K562 (cell line): ENCODE data around the gene RND1. TPM values are rescaled to one million over a fixed set of nuclear protein-coding genes. Genes with fewer than 3 reads are reported as not detected.

Experiments used
- CEBPG ChIP-seq, 3 experiments: fragments of 200-800 bp in 1 of 3; sonication (Bioruptor generic) in 1 of 3; sonication (generic) in 1 of 3; formaldehyde crosslinking in 1 of 3; IDR thresholded peaks in 2 of 3; conservative IDR thresholded peaks in 1 of 3; 2 replicates each; pipeline versions ENCODE4 v1.6.1 to v1.8.0; 2016 to 2022; ENCODE audit warnings: missing compliant biosample characterization in 2 of 3, missing genetic modification characterization in 2 of 3, mild to moderate bottlenecking in 1 of 3, missing genetic modification reagents in 1 of 3
- ETV1 ChIP-seq: fragments of 450-650 bp; conservative IDR thresholded peaks from 2 replicates; pipeline ENCODE4 v1.6.1; 2016; ENCODE audit warnings: missing genetic modification characterization, control low read depth, low read depth, missing compliant biosample characterization
- ILK ChIP-seq: fragments of 450-650 bp; IDR thresholded peaks from 2 replicates; pipeline ENCODE4 v1.6.1; 2016; ENCODE audit warnings: missing genetic modification characterization, low read depth, mild to moderate bottlenecking, missing compliant biosample characterization, moderate library complexity, borderline replicate concordance
- polyA plus RNA-seq, 8 experiments: library from polyadenylated mRNA; depleted of rRNA in 4 of 8; stranded (reverse) in 5 of 8; unstranded in 3 of 8; fragments of >200 nt; fragmentation: Nextera tagmentation in 2 of 8; fragmentation: Illumina TruSeq in 1 of 8; extraction: Ambion mirVana in 2 of 8; extraction: Trizol in 1 of 8; gene quantifications; 2 replicates each; pipeline versions ENCODE4 v1.2.1 to v1.2.3, GENCODE V29; 2011 to 2014; ENCODE audit warnings: inconsistent platforms in 1 of 8, missing spikeins in 1 of 8
- total RNA-seq, 7 experiments: library from RNA; depleted of rRNA in 6 of 7; stranded (reverse); fragments of >200 nt in 6 of 7; fragmentation: Illumina TruSeq in 2 of 7; extraction: Trizol in 2 of 7; gene quantifications; 2 replicates each; pipeline versions ENCODE4 v1.2.1 to v1.2.3, GENCODE V29; 2011 to 2021; ENCODE audit warnings: low replicate concordance in 1 of 7
- TF ChIP-seq, protein P1 (sequence below), 2 experiments: fragments of 450-650 bp; IDR thresholded peaks; 2 replicates each; pipeline ENCODE4 v1.6.1; 2016; ENCODE audit warnings: mild to moderate bottlenecking in 2 of 2, borderline replicate concordance in 1 of 2, low read depth in 1 of 2, moderate library complexity in 1 of 2

The RND1 gene
- total and polyA plus RNA-seq, 9 of the 15 experiments (the other 6 are each of a cell fraction or from before 2014, with no cell fraction given): 0.18 to 0.78 (median 0.58) TPM; not detected in 2

- TF ChIP-seq, protein P1, sequence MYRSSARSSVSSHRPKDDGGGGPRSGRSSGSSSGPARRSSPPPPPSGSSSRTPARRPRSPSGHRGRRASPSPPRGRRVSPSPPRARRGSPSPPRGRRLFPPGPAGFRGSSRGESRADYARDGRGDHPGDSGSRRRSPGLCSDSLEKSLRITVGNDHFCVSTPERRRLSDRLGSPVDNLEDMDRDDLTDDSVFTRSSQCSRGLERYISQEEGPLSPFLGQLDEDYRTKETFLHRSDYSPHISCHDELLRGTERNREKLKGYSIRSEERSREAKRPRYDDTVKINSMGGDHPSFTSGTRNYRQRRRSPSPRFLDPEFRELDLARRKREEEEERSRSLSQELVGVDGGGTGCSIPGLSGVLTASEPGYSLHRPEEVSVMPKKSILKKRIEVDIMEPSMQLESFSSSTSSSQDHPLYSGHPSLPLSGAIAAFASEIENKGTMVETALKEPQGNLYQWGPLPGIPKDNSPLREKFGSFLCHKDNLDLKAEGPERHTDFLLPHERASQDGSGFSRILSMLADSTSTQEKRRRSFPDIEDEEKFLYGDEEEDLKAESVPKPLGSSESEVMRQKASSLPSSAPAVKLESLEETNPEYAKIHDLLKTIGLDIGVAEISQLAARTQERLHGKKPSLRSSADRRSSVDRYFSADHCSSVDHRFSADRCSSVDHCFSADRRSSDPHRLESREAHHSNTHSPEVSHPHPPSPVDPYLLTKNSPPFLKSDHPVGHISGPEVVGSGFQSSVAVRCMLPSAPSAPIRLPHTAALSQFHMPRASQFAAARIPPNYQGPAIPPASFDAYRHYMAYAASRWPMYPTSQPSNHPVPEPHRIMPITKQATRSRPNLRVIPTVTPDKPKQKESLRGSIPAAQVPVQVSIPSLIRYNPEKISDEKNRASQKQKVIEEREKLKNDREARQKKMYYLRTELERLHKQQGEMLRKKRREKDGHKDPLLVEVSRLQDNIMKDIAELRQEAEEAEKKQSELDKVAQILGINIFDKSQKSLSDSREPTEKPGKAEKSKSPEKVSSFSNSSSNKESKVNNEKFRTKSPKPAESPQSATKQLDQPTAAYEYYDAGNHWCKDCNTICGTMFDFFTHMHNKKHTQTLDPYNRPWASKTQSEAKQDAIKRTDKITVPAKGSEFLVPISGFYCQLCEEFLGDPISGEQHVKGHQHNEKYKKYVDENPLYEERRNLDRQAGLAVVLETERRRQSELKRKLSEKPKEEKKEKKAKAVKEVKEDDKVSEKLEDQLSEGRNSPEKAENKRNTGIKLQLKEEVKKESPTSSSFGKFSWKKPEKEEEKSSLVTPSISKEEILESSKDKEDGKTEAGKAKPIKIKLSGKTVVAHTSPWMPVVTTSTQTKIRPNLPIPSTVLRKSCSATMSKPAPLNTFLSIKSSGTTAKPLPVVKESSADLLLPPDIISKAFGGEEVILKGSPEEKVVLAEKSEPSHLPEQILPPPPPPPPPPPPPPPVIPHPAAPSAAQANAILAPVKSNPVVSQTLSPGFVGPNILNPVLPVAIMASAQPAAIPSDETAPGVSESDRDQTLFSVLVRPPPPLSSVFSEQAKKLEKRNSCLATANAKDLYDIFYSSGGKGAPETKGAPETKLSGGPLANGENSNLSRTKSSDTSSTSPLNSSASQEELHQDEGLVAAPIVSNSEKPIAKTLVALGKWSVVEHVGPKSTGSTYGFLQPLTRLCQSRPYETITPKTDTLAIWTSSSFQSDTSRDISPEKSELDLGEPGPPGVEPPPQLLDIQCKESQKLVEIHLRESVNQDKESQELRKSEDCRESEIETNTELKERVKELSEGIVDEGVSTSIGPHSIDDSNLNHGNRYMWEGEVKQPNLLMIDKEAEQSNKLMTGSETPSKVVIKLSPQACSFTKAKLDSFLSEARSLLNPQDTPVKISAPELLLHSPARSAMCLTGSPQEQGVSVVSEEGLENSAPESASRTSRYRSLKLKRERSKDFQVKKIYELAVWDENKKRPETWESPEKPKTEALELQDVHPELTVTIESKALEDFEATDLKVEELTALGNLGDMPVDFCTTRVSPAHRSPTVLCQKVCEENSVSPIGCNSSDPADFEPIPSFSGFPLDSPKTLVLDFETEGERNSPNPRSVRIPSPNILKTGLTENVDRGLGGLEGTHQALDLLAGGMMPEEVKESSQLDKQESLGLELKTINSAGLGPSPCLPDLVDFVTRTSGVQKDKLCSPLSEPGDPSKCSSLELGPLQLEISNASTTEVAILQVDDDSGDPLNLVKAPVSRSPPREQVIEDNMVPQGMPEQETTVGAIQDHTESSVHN (IDR thresholded peaks at IDR 0.05; ENCODE audit: borderline replicate concordance in 1 of 2, low read depth in 1 of 2): no peak
- TF ChIP-seq ILK (no peak), ETV1 (tag) (no peak), CEBPG (CRISPR knock-in tag; IDR thresholded peaks at IDR 0.05) (no peak), CEBPG (tag; conservative IDR thresholded peaks at IDR 0.05 in 1 of 2, IDR thresholded peaks at IDR 0.05 in 1 of 2) (no peak)
Observed at GRCh38 chr12:48822711-48823110, 43.0 kb downstream of the RND1 start (continued).
